Measurements from ENCODE around the gene STYX.

DNA sequence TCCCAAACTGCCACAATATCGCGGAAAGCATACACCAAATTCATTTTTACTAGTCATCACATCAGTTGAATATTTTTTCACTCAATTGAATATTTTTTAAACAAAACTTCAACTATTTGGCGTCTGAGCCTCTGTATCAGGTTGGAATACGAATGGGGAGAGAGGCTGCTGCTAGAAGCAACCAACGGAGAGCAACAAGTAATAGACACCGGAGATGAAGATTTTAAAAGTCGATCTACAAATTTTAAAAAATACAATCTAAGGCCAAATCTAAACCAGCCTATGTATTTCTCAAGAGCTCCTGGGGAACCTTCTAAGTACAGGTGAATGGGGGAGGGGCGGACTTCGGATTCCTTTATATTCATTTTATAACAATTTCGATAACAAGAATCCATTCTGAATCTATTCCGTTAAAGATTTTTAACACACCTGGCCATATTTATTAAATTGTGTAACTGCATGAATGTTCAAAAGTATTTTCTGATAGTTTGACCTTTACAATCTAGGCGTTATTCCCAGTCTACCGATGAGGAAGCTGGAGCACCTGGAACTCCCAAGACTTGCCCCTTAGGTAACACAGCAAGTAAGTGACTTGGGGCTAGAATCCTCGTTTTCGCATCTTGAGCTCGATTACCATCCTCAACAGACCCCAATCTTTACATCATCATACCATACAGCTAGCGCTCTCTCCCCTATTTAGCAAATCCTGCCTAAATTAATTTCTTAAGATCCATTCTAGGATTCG is 60.2 kb downstream of the STYX start:
- TF ChIP-seq CBX5 (IDR thresholded peaks at IDR 0.05; ENCODE audit: low read depth, low read length) (no peak), MAFK (IDR thresholded peaks at IDR 0.05; ENCODE audit: low read depth, low read length) (no peak), EGR1 (IDR thresholded peaks at IDR 0.05; ENCODE audit: borderline replicate concordance, low read depth, low read length) (no peak), YY1 (IDR thresholded peaks at IDR 0.05; ENCODE audit: low read depth, low read length) (no peak), BACH1 (IDR thresholded peaks at IDR 0.05; ENCODE audit: low read length) (no peak), POLR2A (IDR thresholded peaks at IDR 0.05; ENCODE audit: control extremely low read depth in 1 of 2, low read depth in 2 of 2, low read length in 2 of 2) (no peak), EP300 (IDR thresholded peaks at IDR 0.05; ENCODE audit: borderline replicate concordance in 1 of 2, low read depth in 2 of 2, low read length in 2 of 2) (no peak), CTCF (IDR thresholded peaks at IDR 0.05; ENCODE audit: control extremely low read depth in 1 of 3, insufficient read depth in 1 of 3, low read depth in 1 of 3, low read length in 3 of 3) (no peak), POLR2AphosphoS5 (IDR thresholded peaks at IDR 0.05; ENCODE audit: low read depth, low read length) (no peak)

All from H1 (cell line).